WTC11 (cell line): ENCODE data around the gene S100PBP. TPM values are rescaled to one million over a fixed set of nuclear protein-coding genes. Genes with fewer than 3 reads are reported as not detected.

Experiments
- ATAC-seq: fragments of 200-7000 bp; cut with Tn5 transposase; 2 replicates; pipeline ENCODE4 v1.10.0; 2021; ENCODE audit warnings: mild to moderate bottlenecking, moderate library complexity
- CTCF ChIA-PET: fragments of 300-600 bp; sonication (Branson Sonifier 250); formaldehyde crosslinking; loops from one replicate; lab custom pipeline; 2021; ENCODE audit warnings: antibody characterized with exemption; lab: Charles Lee
- POLR2A ChIA-PET: fragments of 350-600 bp; sonication (Branson Sonifier 250); formaldehyde crosslinking; loops from one replicate; lab custom pipeline; 2021; ENCODE audit warnings: antibody characterized with exemption; lab: Charles Lee
- DNase-seq: peaks from one replicate; pipeline ENCODE4 v3.0.0; 2021; ENCODE audit warnings: low spot score
- H3K27ac Mint-ChIP-seq: 2 replicates; pipeline ENCODE4 v1.8.0; 2021; ENCODE audit warnings: mixed read lengths
- H3K27me3 Mint-ChIP-seq: 2 replicates; pipeline ENCODE4 v1.8.0; 2021; ENCODE audit warnings: low read depth, mild to moderate bottlenecking, moderate library complexity, mixed read lengths
- H3K36me3 Mint-ChIP-seq: 2 replicates; pipeline ENCODE4 v1.8.0; 2021; ENCODE audit warnings: mixed read lengths
- H3K4me1 Mint-ChIP-seq: 2 replicates; pipeline ENCODE4 v1.8.0; 2022; ENCODE audit warnings: mixed read lengths
- H3K4me3 Mint-ChIP-seq: 2 replicates; pipeline ENCODE4 v1.8.0; 2021; ENCODE audit warnings: mild to moderate bottlenecking, moderate library complexity, mixed read lengths
- H3K9me3 Mint-ChIP-seq: 2 replicates; pipeline ENCODE4 v1.8.0; 2021; ENCODE audit warnings: mixed read lengths
- CREB1 ChIP-seq: sonication (generic); formaldehyde crosslinking; IDR thresholded peaks from 2 replicates; pipeline ENCODE4 v1.8.0; 2023; ENCODE audit warnings: mild to moderate bottlenecking, missing genetic modification reagents
- ELF4 ChIP-seq: sonication (generic); formaldehyde crosslinking; IDR thresholded peaks from 2 replicates; pipeline ENCODE4 v1.8.1; 2022; ENCODE audit warnings: low read depth, mild to moderate bottlenecking, moderate library complexity, missing genetic modification reagents
- GTF2I ChIP-seq: fragments of 250-450 bp; sonication (Bioruptor Pico); conservative IDR thresholded peaks from 2 replicates; pipeline ENCODE4 v1.4.0; 2021; ENCODE audit warnings: mild to moderate bottlenecking
- IRF2 ChIP-seq: sonication (generic); formaldehyde crosslinking; IDR thresholded peaks from 2 replicates; pipeline ENCODE4 v1.8.0; 2022; ENCODE audit warnings: low read depth, missing genetic modification reagents, borderline replicate concordance
- JUN ChIP-seq: sonication (generic); formaldehyde crosslinking; IDR thresholded peaks from 2 replicates; pipeline ENCODE4 v1.8.0; 2023; ENCODE audit warnings: mild to moderate bottlenecking, missing genetic modification reagents
- MXD4 ChIP-seq: fragments of 250-450 bp; sonication (Bioruptor Pico); IDR thresholded peaks from 2 replicates; pipeline ENCODE4 v1.8.0; 2021; ENCODE audit warnings: mild to moderate bottlenecking, moderate library complexity, borderline replicate concordance
- MYBL2 ChIP-seq: sonication (generic); formaldehyde crosslinking; IDR thresholded peaks from 2 replicates; pipeline ENCODE4 v1.8.1; 2023; ENCODE audit warnings: mild to moderate bottlenecking, moderate library complexity, missing genetic modification reagents
- NR3C1 ChIP-seq: sonication (generic); formaldehyde crosslinking; conservative IDR thresholded peaks from 2 replicates; pipeline ENCODE4 v1.8.1; 2023; ENCODE audit warnings: low read depth, mild to moderate bottlenecking, missing genetic modification reagents
- OVOL2 ChIP-seq: fragments of 250-450 bp; sonication (Bioruptor Pico); IDR thresholded peaks from 2 replicates; pipeline ENCODE4 v1.9.0; 2021; ENCODE audit warnings: mild to moderate bottlenecking, borderline replicate concordance
- TP53 ChIP-seq: sonication (generic); formaldehyde crosslinking; IDR thresholded peaks from 2 replicates; pipeline ENCODE4 v1.8.1; 2023; ENCODE audit warnings: mild to moderate bottlenecking, missing genetic modification reagents
- ZNF138 ChIP-seq: sonication (generic); formaldehyde crosslinking; conservative IDR thresholded peaks from 2 replicates; pipeline ENCODE4 v1.8.1; 2022; ENCODE audit warnings: mild to moderate bottlenecking, moderate library complexity, missing genetic modification reagents
- ZNF416 ChIP-seq: fragments of 250-450 bp; sonication (Bioruptor Pico); IDR thresholded peaks from 2 replicates; pipeline ENCODE4 v1.9.0; 2021; ENCODE audit warnings: mild to moderate bottlenecking, inconsistent platforms
- total RNA-seq: library from RNA; stranded (reverse); gene quantifications from 3 replicates; pipeline ENCODE4 v1.2.3, GENCODE V29; 2021
- TF ChIP-seq, protein P1 (sequence below): sonication (generic); formaldehyde crosslinking; IDR thresholded peaks from 2 replicates; pipeline ENCODE4 v1.8.0; 2022; ENCODE audit warnings: missing genetic modification reagents
- TF ChIP-seq, protein P2 (sequence below): sonication (generic); formaldehyde crosslinking; IDR thresholded peaks from 2 replicates; pipeline ENCODE4 v1.8.1; 2022; ENCODE audit warnings: mild to moderate bottlenecking, moderate library complexity, missing genetic modification reagents
- TF ChIP-seq, protein P3 (sequence below): sonication (generic); formaldehyde crosslinking; IDR thresholded peaks from 2 replicates; pipeline ENCODE4 v1.8.0; 2023; ENCODE audit warnings: mild to moderate bottlenecking, missing genetic modification reagents
- TF ChIP-seq, protein P4 (sequence below): fragments of 250-450 bp; sonication (Bioruptor Pico); IDR thresholded peaks from 2 replicates; pipeline ENCODE4 v1.9.0; 2021; ENCODE audit warnings: mild to moderate bottlenecking
- TF ChIP-seq, protein P5 (sequence below): sonication (generic); formaldehyde crosslinking; IDR thresholded peaks from 2 replicates; pipeline ENCODE4 v1.8.1; 2022; ENCODE audit warnings: mild to moderate bottlenecking, missing genetic modification reagents, moderate library complexity, borderline replicate concordance
- TF ChIP-seq, protein P6 (sequence below): sonication (generic); formaldehyde crosslinking; IDR thresholded peaks from 2 replicates; pipeline ENCODE4 v1.8.1; 2023; ENCODE audit warnings: mild to moderate bottlenecking, missing genetic modification reagents, moderate library complexity

The S100PBP gene
- total RNA-seq, 1 experiment from 2014 or later = 62.9 TPM

DNA sequence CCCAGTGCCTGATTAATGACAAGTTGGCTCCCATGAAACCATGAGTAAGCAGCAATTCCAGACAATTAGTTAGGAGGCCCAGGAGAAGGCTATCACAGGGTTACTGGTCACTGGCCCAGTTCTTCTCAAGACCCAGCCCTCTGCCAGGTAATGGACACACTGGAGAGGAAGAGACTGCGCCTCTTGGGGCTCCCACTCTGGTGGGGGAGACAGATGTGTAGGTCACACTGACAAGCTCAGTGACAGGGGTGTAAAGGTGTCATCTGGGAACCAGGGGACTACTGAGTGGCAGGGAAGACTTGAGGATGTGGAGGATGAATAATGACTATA lies 73.8 kb downstream of the S100PBP start (continued):
- TF ChIP-seq, protein P1, sequence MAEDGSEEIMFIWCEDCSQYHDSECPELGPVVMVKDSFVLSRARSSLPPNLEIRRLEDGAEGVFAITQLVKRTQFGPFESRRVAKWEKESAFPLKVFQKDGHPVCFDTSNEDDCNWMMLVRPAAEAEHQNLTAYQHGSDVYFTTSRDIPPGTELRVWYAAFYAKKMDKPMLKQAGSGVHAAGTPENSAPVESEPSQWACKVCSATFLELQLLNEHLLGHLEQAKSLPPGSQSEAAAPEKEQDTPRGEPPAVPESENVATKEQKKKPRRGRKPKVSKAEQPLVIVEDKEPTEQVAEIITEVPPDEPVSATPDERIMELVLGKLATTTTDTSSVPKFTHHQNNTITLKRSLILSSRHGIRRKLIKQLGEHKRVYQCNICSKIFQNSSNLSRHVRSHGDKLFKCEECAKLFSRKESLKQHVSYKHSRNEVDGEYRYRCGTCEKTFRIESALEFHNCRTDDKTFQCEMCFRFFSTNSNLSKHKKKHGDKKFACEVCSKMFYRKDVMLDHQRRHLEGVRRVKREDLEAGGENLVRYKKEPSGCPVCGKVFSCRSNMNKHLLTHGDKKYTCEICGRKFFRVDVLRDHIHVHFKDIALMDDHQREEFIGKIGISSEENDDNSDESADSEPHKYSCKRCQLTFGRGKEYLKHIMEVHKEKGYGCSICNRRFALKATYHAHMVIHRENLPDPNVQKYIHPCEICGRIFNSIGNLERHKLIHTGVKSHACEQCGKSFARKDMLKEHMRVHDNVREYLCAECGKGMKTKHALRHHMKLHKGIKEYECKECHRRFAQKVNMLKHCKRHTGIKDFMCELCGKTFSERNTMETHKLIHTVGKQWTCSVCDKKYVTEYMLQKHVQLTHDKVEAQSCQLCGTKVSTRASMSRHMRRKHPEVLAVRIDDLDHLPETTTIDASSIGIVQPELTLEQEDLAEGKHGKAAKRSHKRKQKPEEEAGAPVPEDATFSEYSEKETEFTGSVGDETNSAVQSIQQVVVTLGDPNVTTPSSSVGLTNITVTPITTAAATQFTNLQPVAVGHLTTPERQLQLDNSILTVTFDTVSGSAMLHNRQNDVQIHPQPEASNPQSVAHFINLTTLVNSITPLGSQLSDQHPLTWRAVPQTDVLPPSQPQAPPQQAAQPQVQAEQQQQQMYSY (CRISPR knock-in tag) = no peak
- no peak for TF ChIP-seq GTF2I (CRISPR knock-in tag)
- TF ChIP-seq, protein P2, sequence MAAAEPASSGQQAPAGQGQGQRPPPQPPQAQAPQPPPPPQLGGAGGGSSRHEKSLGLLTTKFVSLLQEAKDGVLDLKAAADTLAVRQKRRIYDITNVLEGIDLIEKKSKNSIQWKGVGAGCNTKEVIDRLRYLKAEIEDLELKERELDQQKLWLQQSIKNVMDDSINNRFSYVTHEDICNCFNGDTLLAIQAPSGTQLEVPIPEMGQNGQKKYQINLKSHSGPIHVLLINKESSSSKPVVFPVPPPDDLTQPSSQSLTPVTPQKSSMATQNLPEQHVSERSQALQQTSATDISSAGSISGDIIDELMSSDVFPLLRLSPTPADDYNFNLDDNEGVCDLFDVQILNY = no peak
- no peak for TF ChIP-seq ZNF416 (CRISPR knock-in tag)
- no peak for TF ChIP-seq CREB1
- no peak for TF ChIP-seq NR3C1 (CRISPR knock-in tag)
- TF ChIP-seq ZNF138 (CRISPR knock-in tag) = no peak
- TF ChIP-seq, protein P3, sequence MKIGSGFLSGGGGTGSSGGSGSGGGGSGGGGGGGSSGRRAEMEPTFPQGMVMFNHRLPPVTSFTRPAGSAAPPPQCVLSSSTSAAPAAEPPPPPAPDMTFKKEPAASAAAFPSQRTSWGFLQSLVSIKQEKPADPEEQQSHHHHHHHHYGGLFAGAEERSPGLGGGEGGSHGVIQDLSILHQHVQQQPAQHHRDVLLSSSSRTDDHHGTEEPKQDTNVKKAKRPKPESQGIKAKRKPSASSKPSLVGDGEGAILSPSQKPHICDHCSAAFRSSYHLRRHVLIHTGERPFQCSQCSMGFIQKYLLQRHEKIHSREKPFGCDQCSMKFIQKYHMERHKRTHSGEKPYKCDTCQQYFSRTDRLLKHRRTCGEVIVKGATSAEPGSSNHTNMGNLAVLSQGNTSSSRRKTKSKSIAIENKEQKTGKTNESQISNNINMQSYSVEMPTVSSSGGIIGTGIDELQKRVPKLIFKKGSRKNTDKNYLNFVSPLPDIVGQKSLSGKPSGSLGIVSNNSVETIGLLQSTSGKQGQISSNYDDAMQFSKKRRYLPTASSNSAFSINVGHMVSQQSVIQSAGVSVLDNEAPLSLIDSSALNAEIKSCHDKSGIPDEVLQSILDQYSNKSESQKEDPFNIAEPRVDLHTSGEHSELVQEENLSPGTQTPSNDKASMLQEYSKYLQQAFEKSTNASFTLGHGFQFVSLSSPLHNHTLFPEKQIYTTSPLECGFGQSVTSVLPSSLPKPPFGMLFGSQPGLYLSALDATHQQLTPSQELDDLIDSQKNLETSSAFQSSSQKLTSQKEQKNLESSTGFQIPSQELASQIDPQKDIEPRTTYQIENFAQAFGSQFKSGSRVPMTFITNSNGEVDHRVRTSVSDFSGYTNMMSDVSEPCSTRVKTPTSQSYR (CRISPR knock-in tag) = no peak
- TF ChIP-seq IRF2 = no peak
- TF ChIP-seq, protein P4, sequence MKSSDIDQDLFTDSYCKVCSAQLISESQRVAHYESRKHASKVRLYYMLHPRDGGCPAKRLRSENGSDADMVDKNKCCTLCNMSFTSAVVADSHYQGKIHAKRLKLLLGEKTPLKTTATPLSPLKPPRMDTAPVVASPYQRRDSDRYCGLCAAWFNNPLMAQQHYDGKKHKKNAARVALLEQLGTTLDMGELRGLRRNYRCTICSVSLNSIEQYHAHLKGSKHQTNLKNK (CRISPR knock-in tag) = no peak
- no peak for TF ChIP-seq ELF4 (CRISPR knock-in tag)
- TF ChIP-seq, all 79 proteins: peak for 0

DNA sequence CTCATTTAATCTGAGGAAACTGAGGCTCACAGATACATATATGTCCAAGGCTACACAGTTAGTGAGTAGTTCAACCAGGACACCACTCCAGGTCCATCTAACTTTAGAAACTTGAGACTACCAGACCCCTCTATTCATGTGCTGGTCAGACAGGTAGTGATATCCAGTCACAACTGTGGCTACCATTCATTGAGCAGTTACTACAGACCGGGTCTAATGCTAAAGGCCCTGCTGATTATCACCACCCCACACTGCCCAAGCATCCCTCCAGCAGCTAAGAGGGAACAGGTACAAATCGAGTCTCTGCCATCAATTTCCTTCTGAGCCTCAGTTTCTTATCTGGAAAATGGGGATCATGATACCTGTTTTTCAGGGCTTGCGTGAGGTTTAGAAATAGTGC lies 74.2 kb downstream of the S100PBP start:
- ATAC-seq (no peak), DNase-seq (no peak)
- ChIA-PET CTCF (interaction anchor here (1.2 to 7.4 kb wide), 8 partner anchors 10 to 191 kb away, joined by 3 to 80 read pairs (median 8); no protein-coding TSS in a partner anchor), POLR2A (no interaction called here)
- H3K4me1 Mint-ChIP-seq = peaks cover 13% of the 10 kb centered on the region
- H3K4me3 Mint-ChIP-seq = no peak overlapping the region
- no peak overlapping the region for H3K27ac Mint-ChIP-seq
- no peak for TF ChIP-seq TP53
- no peak for TF ChIP-seq JUN (CRISPR knock-in tag)
- no peak for TF ChIP-seq MXD4
- no peak for TF ChIP-seq NR3C1 (CRISPR knock-in tag)
- no peak for TF ChIP-seq MYBL2 (CRISPR knock-in tag)
- TF ChIP-seq, protein P5, sequence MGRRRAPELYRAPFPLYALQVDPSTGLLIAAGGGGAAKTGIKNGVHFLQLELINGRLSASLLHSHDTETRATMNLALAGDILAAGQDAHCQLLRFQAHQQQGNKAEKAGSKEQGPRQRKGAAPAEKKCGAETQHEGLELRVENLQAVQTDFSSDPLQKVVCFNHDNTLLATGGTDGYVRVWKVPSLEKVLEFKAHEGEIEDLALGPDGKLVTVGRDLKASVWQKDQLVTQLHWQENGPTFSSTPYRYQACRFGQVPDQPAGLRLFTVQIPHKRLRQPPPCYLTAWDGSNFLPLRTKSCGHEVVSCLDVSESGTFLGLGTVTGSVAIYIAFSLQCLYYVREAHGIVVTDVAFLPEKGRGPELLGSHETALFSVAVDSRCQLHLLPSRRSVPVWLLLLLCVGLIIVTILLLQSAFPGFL (CRISPR knock-in tag) = no peak
- no peak for TF ChIP-seq OVOL2 (CRISPR knock-in tag)
- TF ChIP-seq, protein P6, sequence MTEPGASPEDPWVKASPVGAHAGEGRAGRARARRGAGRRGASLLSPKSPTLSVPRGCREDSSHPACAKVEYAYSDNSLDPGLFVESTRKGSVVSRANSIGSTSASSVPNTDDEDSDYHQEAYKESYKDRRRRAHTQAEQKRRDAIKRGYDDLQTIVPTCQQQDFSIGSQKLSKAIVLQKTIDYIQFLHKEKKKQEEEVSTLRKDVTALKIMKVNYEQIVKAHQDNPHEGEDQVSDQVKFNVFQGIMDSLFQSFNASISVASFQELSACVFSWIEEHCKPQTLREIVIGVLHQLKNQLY = no peak
- no peak for TF ChIP-seq GTF2I (CRISPR knock-in tag)
- peaks cover 7% of the 10 kb centered on the region for H3K9me3 Mint-ChIP-seq
- H3K27me3 Mint-ChIP-seq = peaks cover 63% of the 10 kb centered on the region
- no peaks in the 10 kb centered on the region for H3K36me3 Mint-ChIP-seq
